ENCODE data around the gene S100A9.

The S100A9 gene

DNA sequence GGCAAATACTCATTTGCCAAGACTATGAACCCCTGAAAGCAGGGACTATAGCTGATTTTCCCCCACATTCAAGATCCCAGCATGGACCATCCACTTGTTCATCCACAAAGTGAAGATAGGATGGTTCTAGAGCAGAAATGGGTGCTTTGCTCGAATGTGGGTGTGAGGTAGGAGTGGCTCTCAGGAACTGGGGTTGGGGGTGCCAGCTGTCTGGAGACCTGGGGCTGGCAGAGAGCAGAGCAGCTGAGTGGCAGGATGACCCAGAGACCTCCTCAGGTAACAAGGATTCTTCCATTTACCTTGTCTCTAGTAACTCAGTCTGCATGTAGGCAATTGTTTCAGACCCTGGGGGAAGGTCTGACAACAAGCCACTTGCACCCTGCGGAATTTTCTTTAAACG lies 6.0 kb downstream of the S100A9 start:
- DNase-seq (ENCODE audit: low read depth) = no peak
- no peak overlapping the region for H3K4me3 ChIP-seq (ENCODE audit: low read depth, low read length)
- TF ChIP-seq, protein P1, sequence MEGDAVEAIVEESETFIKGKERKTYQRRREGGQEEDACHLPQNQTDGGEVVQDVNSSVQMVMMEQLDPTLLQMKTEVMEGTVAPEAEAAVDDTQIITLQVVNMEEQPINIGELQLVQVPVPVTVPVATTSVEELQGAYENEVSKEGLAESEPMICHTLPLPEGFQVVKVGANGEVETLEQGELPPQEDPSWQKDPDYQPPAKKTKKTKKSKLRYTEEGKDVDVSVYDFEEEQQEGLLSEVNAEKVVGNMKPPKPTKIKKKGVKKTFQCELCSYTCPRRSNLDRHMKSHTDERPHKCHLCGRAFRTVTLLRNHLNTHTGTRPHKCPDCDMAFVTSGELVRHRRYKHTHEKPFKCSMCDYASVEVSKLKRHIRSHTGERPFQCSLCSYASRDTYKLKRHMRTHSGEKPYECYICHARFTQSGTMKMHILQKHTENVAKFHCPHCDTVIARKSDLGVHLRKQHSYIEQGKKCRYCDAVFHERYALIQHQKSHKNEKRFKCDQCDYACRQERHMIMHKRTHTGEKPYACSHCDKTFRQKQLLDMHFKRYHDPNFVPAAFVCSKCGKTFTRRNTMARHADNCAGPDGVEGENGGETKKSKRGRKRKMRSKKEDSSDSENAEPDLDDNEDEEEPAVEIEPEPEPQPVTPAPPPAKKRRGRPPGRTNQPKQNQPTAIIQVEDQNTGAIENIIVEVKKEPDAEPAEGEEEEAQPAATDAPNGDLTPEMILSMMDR (conservative IDR thresholded peaks at IDR 0.05; ENCODE audit: low read depth, low read length) = no peak

DNA sequence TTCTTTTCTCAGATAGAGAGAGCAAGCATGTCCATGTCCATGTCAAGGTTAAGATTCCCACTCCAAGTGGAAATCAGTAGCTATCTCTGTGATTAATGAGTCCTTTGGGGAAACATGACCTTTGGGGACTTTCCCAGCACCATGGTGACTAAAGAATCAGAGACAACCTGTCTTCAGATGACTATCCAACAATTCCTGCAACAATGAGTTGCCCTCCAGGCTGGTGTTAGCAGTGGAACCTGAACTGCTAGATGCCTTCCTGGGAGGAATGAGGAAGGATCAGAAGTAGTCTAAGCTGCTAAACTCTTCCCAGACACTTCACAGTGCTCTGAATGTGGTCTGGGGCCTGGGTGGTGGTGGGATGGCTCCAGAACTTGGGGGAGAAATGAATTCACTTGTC lies 6.5 kb downstream of the S100A9 start:
- no peak for DNase-seq (ENCODE audit: low read depth)
- H3K4me3 ChIP-seq (ENCODE audit: low read depth, low read length) = no peak overlapping the region
- TF ChIP-seq, protein P1 (conservative IDR thresholded peaks at IDR 0.05; ENCODE audit: low read depth, low read length) = no peak

- H3K4me3 ChIP-seq (ENCODE audit: low read depth, low read length) = no peak overlapping the region
- DNase-seq (ENCODE audit: low read depth) = no peak
- TF ChIP-seq, protein P1 (conservative IDR thresholded peaks at IDR 0.05; ENCODE audit: low read depth, low read length) = no peak
Observed at GRCh38 chr1:153364766-153365666, 7.4 kb downstream of the S100A9 start.

DNA sequence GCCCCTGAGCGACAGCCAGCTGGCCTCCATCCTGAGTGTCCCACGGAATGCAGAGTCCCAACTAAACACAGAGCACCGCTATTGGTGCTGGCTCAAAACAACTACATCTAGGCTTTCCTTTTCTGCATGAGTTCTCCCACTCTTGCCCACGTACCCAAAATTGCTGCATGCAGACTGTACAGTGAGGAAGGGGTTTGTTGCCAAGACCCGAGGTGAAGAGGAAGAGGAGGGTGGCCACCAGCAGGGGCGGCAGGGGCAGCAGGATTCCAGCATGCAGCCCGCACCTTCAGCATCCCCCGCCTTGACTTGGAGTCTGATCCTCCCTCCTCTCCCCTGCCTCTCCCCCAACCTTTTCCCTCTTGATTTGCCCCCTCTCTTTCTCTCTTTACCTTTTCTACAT lies 8.0 kb downstream of the S100A9 start:
- TF ChIP-seq, protein P1 (conservative IDR thresholded peaks at IDR 0.05; ENCODE audit: low read depth, low read length) = no peak
- DNase-seq (ENCODE audit: low read depth) = no peak
- H3K4me3 ChIP-seq (ENCODE audit: low read depth, low read length) = no peak overlapping the region

GRCh38 chr1:153366261-153366660 lies 8.6 kb downstream of the S100A9 start:
- no peak overlapping the region for H3K4me3 ChIP-seq (ENCODE audit: low read depth, low read length)
- TF ChIP-seq, protein P1 (conservative IDR thresholded peaks at IDR 0.05; ENCODE audit: low read depth, low read length) = no peak
- no peak for DNase-seq (ENCODE audit: low read depth)

DNA sequence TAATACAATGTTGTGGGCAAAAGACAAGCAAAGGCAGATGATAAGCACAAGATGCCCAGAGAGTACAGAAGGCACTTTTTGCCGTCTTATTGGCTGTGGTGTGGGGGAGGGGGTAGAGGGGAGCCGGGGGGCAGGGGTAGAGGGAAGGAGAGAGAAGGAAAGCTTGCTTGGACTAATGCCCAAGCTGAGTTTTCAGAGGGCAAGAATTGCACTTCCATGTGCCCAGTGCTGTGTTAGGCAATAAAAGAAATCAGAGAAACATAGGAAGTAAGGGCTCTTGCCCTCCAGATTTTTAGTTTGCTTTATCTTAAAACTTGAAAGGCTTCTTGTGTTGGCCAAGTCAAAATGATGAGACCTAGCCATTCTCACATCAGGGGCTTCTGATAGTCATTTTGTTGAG lies 9.4 kb downstream of the S100A9 start:
- DNase-seq (ENCODE audit: low read depth) = no peak

More for the DNA sequence above, 9.4 kb downstream of the S100A9 start:
- TF ChIP-seq, protein P1 (conservative IDR thresholded peaks at IDR 0.05; ENCODE audit: low read depth, low read length) = no peak
- no peak overlapping the region for H3K4me3 ChIP-seq (ENCODE audit: low read depth, low read length)

Data from choroid plexus epithelial cell (primary cell).